Measurements from ENCODE around the gene YIPF5.

The YIPF5 gene

DNA sequence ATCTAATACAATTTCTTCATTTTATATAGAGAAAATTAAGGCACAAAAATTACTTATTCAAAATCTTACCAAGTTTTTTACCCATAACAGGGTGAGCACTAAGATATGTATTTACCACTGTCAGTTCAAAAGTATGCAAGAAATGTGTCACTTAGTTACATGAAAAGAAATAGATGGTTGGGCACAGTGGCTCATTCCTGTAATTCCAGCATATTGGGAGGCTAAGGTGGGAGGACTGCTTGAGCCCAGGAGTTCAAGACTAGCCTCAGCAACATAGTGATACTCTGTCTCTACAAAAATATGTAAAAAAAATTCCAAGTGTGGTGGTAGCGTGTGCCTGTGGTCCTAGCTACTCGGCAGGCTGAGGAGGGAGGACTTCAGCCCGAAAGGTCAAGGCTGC lies 19.4 kb downstream of the YIPF5 start:
- no peak for TF ChIP-seq ZFX (IDR thresholded peaks at IDR 0.05; ENCODE audit: borderline replicate concordance)
- TF ChIP-seq, protein P1, sequence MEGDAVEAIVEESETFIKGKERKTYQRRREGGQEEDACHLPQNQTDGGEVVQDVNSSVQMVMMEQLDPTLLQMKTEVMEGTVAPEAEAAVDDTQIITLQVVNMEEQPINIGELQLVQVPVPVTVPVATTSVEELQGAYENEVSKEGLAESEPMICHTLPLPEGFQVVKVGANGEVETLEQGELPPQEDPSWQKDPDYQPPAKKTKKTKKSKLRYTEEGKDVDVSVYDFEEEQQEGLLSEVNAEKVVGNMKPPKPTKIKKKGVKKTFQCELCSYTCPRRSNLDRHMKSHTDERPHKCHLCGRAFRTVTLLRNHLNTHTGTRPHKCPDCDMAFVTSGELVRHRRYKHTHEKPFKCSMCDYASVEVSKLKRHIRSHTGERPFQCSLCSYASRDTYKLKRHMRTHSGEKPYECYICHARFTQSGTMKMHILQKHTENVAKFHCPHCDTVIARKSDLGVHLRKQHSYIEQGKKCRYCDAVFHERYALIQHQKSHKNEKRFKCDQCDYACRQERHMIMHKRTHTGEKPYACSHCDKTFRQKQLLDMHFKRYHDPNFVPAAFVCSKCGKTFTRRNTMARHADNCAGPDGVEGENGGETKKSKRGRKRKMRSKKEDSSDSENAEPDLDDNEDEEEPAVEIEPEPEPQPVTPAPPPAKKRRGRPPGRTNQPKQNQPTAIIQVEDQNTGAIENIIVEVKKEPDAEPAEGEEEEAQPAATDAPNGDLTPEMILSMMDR (IDR thresholded peaks at IDR 0.05), result no peak
- no peak overlapping the region for H3K27ac ChIP-seq

DNA sequence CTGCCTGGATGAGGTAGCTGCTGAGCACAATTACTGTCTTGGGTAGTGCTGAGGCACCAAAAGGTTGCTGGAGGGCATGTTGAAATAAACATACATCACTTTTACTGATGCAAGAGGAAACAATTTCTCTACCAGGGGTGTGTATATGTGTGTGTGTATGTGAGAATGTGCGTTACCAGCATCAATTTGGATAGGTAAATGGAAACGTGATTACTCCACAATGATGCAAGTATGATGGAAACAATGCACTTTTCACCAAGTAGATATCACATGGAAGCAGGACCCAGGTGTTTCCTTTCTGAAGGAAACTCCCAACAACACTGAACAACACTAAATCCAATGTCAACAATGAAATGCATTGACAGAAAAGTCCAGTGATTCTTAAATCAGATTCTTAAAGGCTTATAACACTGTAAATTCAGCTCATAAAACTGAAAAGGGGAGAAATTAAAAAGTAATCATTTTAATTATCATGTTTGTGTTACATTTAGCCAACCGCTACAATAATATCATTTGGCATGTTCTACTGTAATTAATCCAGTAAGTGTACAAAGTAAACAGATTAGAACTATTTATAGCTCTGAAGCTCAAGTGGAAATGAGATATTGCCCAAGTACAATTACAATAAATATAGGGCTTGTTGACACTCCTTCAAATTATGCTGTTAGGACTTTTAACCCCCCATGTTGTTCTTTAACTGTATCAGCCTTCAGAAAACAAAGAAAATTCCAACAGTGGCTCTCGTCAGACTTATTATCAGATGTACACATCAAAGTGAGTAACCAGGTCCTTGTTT lies 25.3 kb downstream of the YIPF5 start:
- TF ChIP-seq ZFX (IDR thresholded peaks at IDR 0.05; ENCODE audit: borderline replicate concordance), result no peak
- H3K27ac ChIP-seq, result no peak overlapping the region

DNA sequence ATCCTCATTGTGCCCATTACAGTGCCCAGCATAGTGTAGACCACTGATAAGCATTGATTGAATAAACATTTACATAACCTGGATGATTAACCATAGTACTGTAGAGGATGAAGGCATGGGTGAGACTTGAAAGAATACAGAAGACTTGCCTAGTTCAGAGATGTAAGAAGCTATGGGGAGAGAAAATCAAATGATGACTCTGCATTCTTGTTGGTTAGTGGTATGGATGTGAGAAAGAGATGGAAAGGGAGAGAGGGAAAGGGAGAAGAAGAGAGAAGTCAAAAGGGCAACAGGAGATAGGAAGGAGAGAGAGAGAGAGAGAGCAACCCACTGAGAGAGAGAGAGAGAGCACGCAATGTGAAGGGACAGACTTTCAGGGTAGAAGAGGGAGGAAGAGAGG lies 26.8 kb downstream of the YIPF5 start:
- no peak overlapping the region for H3K27ac ChIP-seq
- TF ChIP-seq, protein P1 (IDR thresholded peaks at IDR 0.05), result no peak
- no peak for TF ChIP-seq ZFX (IDR thresholded peaks at IDR 0.05; ENCODE audit: borderline replicate concordance)

DNA sequence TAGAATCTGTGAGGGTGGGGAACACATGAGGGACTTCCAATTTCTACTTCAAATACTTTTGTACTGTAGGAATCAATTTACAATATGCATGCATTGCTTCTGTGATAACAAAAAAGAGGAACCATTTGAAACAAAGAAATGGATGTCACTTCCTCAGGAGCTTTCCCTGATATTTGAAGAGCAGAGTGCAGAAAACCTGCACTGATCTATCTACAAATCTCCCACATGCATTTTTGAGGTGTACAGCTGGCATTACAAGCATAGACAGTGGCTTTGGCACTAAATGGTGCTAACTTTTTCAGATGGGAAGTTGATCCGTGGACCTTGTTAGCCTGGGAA lies 27.7 kb downstream of the YIPF5 start:
- H3K27ac ChIP-seq, result no peak overlapping the region
- TF ChIP-seq, protein P1 (IDR thresholded peaks at IDR 0.05), result no peak
- no peak for TF ChIP-seq ZFX (IDR thresholded peaks at IDR 0.05; ENCODE audit: borderline replicate concordance)

DNA sequence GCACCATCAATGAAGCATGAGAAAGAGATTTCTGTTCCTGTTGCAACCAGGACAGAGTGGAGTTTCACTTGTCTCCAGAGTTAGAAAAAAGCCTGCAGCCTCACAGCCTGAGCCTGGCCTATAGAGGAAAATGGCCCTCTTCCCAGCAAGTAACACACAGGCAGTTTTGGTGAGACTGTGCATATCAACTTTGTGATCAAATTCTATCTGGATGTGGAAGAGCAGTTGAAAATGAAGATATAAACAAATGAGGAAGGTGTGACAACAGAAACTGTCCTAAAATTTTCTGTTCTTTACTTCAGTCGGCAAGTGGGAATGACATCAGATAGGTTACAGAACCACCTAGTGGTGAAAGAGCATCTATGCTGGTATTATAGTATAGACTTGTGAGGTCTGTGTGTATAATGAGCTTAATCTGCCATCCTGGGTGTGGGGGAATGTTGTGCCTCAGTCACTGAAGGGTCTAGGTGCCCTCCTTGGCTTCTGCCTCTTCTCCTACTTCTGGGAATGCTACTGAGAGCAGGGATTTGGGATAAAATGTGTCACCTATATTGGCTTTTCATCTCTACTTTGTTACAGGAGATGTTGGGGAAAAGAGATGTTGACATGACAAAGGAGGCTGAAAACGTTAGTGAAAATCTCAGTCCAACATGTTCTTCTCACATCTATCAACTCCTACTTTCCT lies 28.2 kb downstream of the YIPF5 start:
- no peak for TF ChIP-seq ZFX (IDR thresholded peaks at IDR 0.05; ENCODE audit: borderline replicate concordance)
- TF ChIP-seq, protein P1 (IDR thresholded peaks at IDR 0.05), result peak; percentile 71
- H3K27ac ChIP-seq, result no peak overlapping the region

DNA sequence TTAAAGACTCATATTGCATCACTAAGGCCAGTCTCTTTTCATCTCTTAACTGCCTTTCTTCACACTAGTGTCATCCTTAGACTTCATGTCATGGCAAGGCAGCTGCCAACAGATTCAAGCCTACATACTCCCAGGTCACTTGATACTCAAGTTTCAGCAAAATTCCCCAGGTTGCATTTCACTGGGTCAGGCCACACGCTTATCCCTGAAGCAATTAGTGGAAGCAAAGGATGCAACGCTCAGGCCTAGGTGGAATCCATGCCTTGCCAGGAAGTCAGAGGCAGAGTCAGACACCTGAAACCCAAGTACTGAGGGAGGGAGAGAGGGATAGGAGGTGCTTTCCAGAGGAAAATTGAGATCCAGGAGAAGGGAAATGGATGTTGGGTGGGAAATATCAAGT lies 28.9 kb downstream of the YIPF5 start:
- TF ChIP-seq, protein P1 (IDR thresholded peaks at IDR 0.05), result no peak
- no peak for TF ChIP-seq ZFX (IDR thresholded peaks at IDR 0.05; ENCODE audit: borderline replicate concordance)
- no peak overlapping the region for H3K27ac ChIP-seq

DNA sequence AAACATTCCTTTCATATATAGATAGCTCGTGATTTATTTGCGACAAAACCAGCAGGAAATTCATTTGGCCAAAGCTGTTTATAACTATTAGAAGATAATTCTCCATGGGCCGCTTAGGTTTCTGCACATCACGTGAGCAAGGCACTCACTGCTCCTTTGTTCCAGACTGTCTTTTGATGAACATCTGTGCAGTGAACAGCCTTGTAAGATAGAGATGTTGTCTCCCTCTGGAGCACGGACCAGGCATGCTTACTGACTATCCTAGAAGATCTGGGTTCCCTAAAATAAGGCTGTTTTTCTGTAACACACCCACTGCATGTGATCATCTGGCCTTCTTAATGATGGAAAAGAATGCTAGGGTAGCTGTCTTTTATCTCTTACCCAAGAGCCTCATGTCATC lies 30.9 kb downstream of the YIPF5 start:
- H3K27ac ChIP-seq, result no peak overlapping the region
- TF ChIP-seq ZFX (IDR thresholded peaks at IDR 0.05; ENCODE audit: borderline replicate concordance), result no peak

DNA sequence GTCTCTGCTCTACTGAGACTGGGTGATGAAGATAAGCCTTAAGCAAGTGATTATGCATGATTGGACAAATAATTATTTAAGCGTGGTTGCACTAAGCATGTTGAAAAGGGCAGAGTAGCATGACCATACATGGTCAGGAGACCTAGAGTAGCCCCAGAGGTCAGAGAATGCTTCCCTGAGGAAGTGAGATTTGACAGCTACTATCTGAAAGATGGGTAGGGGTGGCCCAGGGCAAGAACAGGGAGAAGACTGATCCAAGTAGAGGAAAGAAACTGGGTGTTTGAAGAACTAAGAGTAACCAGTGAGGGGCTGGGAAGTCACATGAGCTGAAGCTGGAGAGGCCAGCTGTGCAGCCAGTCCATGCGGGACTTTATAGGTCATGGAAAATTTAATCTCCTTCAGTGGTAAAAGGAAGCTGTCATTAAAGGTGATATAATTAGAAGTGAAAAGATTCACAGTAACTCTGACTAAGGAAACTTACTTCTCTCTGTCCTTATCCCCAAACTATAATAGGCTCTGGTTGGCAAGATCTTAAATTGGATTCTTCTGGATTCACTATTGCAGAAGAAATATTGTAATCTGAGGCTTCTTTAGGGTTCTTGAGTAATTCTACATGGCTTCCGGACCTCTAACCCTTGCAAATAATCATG lies 35.2 kb downstream of the YIPF5 start:
- no peak overlapping the region for H3K27ac ChIP-seq
- TF ChIP-seq, protein P1 (IDR thresholded peaks at IDR 0.05), result no peak
- TF ChIP-seq ZFX (IDR thresholded peaks at IDR 0.05; ENCODE audit: borderline replicate concordance), result no peak
